ENCODE results near the gene ZNF689.

ZNF689 gene

GRCh38 chr16:30623536-30624283, 13.5 kb upstream of the ZNF689 start:
- ChIA-PET POLR2A (no interaction called here), CTCF (interaction anchor here (0.6 to 1.1 kb wide), 4 partner anchors 8 to 174 kb away, joined by 3 to 5 read pairs (median 3); no protein-coding TSS in a partner anchor)
- H3K4me1 ChIP-seq (ENCODE audit: control insufficient read depth, insufficient read depth, low read length): no peaks in the 10 kb centered on the region
- H3K27ac ChIP-seq (ENCODE audit: extremely low read depth, low read depth, low read length): no peak overlapping the region
- TF ChIP-seq ZNF600 (tag by site-specific recombination; IDR thresholded peaks at IDR 0.05): no peak
- 0 out of 2 replicates have a peak, but pooled peaks have one; percentile 21 for TF ChIP-seq SCRT1 (tag by site-specific recombination; IDR thresholded peaks at IDR 0.05; ENCODE audit: borderline replicate concordance)
- TF ChIP-seq ZNF10 (tag by site-specific recombination; IDR thresholded peaks at IDR 0.05): peak; percentile 85
- TF ChIP-seq ZNF785 (tag by site-specific recombination; IDR thresholded peaks at IDR 0.05): no peak
- TF ChIP-seq ZNF16 (tag by site-specific recombination; IDR thresholded peaks at IDR 0.05; ENCODE audit: low read depth): no peak
- H3K36me3 ChIP-seq (ENCODE audit: control insufficient read depth in 2 of 2, insufficient read depth in 1 of 2, low read length in 2 of 2): no peaks in the 10 kb centered on the region
- H3K4me3 ChIP-seq (ENCODE audit: low read depth, low read length): no peak overlapping the region
- H3K9me3 ChIP-seq (ENCODE audit: control insufficient read depth, insufficient read depth, low read depth, low read length): no peaks in the 10 kb centered on the region

GRCh38 chr16:30622455-30623032, 12.4 kb upstream of the ZNF689 start:
- no peaks in the 10 kb centered on the region for H3K36me3 ChIP-seq (ENCODE audit: control insufficient read depth in 2 of 2, insufficient read depth in 1 of 2, low read length in 2 of 2)
- POLR2A ChIA-PET: interaction anchor here (0.6 to 1.5 kb wide), 2 partner anchors 10 to 50 kb away, joined by 4 read pairs; no protein-coding TSS in a partner anchor
- CTCF ChIA-PET: interaction anchor here (1.0 to 1.9 kb wide), 3 partner anchors 20 to 193 kb away, joined by 3 to 4 read pairs (median 3); partner anchors contain the start of gene DCTPP1
- H3K4me1 ChIP-seq (ENCODE audit: control insufficient read depth, insufficient read depth, low read length): no peaks in the 10 kb centered on the region
- no peaks in the 10 kb centered on the region for H3K9me3 ChIP-seq (ENCODE audit: control insufficient read depth, insufficient read depth, low read depth, low read length)
- H3K27ac ChIP-seq (ENCODE audit: extremely low read depth, low read depth, low read length): no peak overlapping the region
- no peak for TF ChIP-seq ZNF311 (tag by site-specific recombination; IDR thresholded peaks at IDR 0.05; ENCODE audit: borderline replicate concordance)
- peak; percentile 90 for TF ChIP-seq ZBTB44 (tag by site-specific recombination; IDR thresholded peaks at IDR 0.05)
- no peak overlapping the region for H3K4me3 ChIP-seq (ENCODE audit: low read depth, low read length)

- CTCF ChIA-PET: interaction anchor here (1.2 to 1.9 kb wide), 2 partner anchors 23 to 192 kb away, joined by 3 to 4 read pairs; partner anchors contain the start of gene DCTPP1
- Histone ChIP-seq H3K36me3 (ENCODE audit: control insufficient read depth in 2 of 2, insufficient read depth in 1 of 2, low read length in 2 of 2) (no peaks in the 10 kb centered on the region), H3K4me1 (ENCODE audit: control insufficient read depth, insufficient read depth, low read length) (no peaks in the 10 kb centered on the region), H3K4me3 (ENCODE audit: low read depth, low read length) (no peak overlapping the region), H3K9me3 (ENCODE audit: control insufficient read depth, insufficient read depth, low read depth, low read length) (no peaks in the 10 kb centered on the region), H3K27ac (ENCODE audit: extremely low read depth, low read depth, low read length) (no peak overlapping the region)
- POLR2A ChIA-PET: interaction anchor here (0.6 to 2.9 kb wide), 3 partner anchors 10 to 51 kb away, joined by 4 to 12 read pairs (median 4); partner anchors contain the start of gene ZNF689
- TF ChIP-seq ZNF416 (tag by site-specific recombination; IDR thresholded peaks at IDR 0.05) (no peak), ZBTB8A (tag by site-specific recombination; IDR thresholded peaks at IDR 0.05) (no peak), ZFP37 (tag by site-specific recombination; IDR thresholded peaks at IDR 0.05) (no peak), ZNF423 (tag by site-specific recombination; IDR thresholded peaks at IDR 0.05) (no peak), ZSCAN16 (tag by site-specific recombination; IDR thresholded peaks at IDR 0.05) (no peak), ZNF510 (tag by site-specific recombination; IDR thresholded peaks at IDR 0.05; ENCODE audit: insufficient replicate concordance) (no peak), OVOL3 (tag by site-specific recombination; IDR thresholded peaks at IDR 0.05) (no peak), ZNF843 (tag by site-specific recombination; IDR thresholded peaks at IDR 0.05) (no peak), ZNF549 (tag by site-specific recombination; IDR thresholded peaks at IDR 0.05) (no peak), ZNF155 (tag by site-specific recombination; IDR thresholded peaks at IDR 0.05) (no peak), SALL2 (tag by site-specific recombination; IDR thresholded peaks at IDR 0.05; ENCODE audit: borderline replicate concordance) (no peak), ZNF146 (tag by site-specific recombination; IDR thresholded peaks at IDR 0.05) (no peak), ZNF350 (tag by site-specific recombination; IDR thresholded peaks at IDR 0.05) (no peak), SCRT1 (tag by site-specific recombination; IDR thresholded peaks at IDR 0.05; ENCODE audit: borderline replicate concordance) (no peak), ZNF654 (tag by site-specific recombination; IDR thresholded peaks at IDR 0.05; ENCODE audit: low read depth) (no peak), ZEB2 (tag by site-specific recombination; IDR thresholded peaks at IDR 0.05) (no peak), ZNF391 (tag by site-specific recombination; IDR thresholded peaks at IDR 0.05; ENCODE audit: borderline replicate concordance, low read depth) (no peak)
These were observed 11.6 kb upstream of the ZNF689 start for GRCh38 chr16:30621765-30622164.

Measured in HEK293 (cell line).